ENCODE results near the gene PBX2.
"Not testable (repeated sequence)": the region's sequence is repeated elsewhere in the genome, so short reads cannot be mapped to it uniquely, and the experiment has no call there.

The PBX2 gene

DNA sequence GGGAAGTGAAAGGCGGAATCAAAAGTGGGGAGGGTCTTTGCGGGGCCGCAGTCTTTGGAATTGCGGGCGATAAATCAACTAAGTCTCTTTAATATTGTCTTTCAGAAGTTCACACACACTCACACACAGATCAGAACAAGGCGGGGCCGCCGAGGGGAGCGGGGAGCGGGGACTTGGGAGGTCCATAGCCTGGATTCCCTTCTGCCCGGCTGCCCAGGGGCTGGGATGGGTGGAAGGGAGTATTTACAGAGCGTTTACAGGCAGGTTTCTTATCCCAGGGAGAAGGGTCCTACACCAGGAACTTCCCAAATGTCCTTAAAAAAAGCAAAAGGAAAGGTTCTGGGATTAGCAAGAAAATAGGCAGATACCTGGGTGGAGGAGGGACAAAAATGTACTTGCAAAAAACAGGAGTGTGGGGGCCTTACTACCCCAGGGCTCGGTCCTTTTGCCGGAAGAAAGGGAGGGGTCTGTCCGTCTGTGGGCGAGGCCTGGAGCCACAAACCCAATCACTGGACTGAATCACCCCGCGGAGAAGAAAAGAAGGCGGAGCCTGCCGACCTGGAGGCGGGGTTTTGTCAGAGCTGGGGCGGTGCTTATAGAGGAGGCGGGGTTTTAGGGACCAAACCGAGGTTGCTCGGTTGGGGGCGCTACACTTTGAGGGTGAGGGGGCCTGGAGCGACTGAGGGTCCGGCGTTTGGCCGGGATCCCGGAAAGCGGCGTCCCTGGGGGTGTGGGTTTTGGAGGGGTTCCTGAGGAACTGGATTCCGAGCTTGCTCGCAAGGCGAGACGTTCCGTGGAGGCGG, 41.5 kb downstream of the PBX2 start:
- peak; percentile 78 for DNase-seq

DNA sequence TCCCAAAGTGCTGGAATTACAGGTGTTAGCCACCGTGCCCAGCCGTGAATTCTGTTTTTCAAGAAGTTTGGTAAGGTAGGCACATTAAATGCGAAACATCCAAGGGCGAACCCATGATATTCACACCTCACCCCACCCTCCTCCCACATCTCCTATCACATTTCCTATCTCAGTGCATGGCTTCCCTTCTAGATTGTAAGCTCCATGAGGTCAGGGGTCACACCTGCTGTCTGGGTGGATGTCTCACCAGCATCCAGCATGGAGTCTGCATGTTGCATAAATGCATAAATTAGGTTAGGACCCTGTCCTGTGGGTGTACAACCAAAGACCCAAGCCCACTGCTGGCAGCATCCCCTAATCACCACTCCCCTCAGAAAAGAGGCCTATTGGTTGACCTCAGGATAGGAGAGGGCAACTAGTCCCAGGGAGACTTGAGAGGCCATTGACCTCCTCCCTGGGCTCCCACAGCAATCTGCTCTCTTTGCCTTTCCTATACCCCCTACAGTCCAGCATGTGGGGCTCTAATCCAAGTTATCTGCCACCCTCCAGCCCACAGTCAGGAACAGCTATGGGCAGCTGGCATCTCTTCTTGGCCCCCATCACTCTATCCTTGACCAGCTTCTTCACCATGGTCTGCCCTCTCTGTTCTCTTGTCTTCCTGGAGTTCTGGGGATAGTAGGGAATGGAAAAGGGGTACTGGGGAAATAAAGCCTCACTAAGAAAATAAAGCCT, 42.4 kb downstream of the PBX2 start:
- DNase-seq: no peak

GRCh38 chr6:32146687-32147086, 43.3 kb downstream of the PBX2 start:
- no peak for DNase-seq

DNA sequence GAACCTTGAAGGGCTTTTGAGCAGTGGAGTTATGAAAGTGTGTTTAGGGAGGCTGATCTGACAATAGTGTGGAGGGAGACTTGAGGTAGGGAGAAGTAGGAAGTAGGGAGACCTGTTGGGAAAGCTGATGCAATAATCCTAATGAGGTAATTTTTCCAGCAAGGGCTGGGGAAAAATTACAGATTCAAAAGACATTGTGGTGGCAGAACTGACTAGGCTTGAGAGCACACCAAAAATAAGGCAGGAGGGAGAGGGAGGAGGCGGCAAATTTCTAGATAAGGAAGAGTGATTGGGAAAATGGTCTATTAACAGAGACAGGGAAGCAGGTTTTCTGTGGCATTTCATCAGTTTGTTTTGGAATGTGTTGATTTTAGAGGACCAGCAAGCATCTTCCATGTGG, 43.7 kb downstream of the PBX2 start:
- no peak for DNase-seq

DNA sequence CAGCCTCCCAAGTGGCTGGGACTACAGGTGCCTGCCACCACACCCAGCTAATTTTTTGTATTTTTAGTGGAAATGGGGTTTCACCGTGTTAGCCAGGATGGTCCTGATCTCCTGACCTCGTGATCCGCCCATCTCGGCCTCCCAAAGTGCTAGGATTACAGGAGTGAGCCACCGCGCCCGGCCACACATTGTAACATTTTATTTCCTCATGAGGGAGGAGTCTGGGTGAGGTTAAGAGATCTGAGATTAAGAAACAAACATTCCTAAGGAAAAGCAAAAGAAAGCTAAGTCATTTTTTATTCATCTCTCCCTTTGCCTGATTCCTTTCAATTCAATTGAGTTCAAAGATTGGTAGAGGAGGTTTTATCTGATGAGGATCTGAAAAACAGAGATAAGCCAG, 45.8 kb downstream of the PBX2 start:
- not testable (repeated sequence) for DNase-seq

- DNase-seq: no peak
These were observed 49.5 kb downstream of the PBX2 start for GRCh38 chr6:32140420-32141046.

- DNase-seq: no peak
These were observed 50.4 kb downstream of the PBX2 start for GRCh38 chr6:32139590-32139989.

DNA sequence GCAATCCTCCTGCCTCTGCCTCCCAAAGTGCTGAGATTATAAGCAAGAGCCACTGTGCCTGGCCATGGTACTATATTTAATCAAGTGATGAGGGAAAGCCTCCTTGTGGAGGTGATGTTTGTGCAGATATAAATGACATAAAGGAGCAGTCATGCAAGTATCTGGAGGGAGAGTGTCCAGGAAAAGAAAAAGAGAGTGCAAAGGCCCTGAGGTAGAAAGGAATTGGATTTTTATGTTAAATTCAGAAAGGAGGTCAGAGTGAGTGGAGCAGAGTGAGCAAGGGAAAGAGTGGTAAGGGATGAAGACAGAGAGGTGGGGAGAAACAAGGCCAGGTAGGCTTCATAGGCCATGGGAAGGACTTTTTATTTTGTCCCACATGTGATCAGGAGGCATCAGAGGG, 52.5 kb downstream of the PBX2 start:
- no peak for DNase-seq
